Calu3 (cell line): ENCODE measurements around the gene TMEM63B. TPM values are rescaled to one million over a fixed set of nuclear protein-coding genes. Genes with fewer than 3 reads are reported as not detected.

Experiments used
- BruUV-seq: library from RNA; stranded (reverse); fragments of 400-500 nt; replicated peaks from 2 replicates; lab custom pipeline; 2021; lab: Mats Ljungman, UMichigan
- CTCF ChIA-PET: fragments of 300-600 bp; sonication (Branson Sonifier 250); formaldehyde crosslinking; loops from one replicate; lab custom pipeline; 2022; ENCODE audit warnings: antibody characterized with exemption; lab: Charles Lee
- DNase-seq: peaks from one replicate; pipeline ENCODE4 v3.0.0; 2022
- H3K27ac Mint-ChIP-seq: one replicate; pipeline ENCODE4 v1.8.0; 2022; ENCODE audit warnings: mixed read lengths; ENCODE audit not compliant: unreplicated experiment
- H3K27me3 Mint-ChIP-seq: one replicate; pipeline ENCODE4 v1.8.0; 2022; ENCODE audit warnings: mixed read lengths; ENCODE audit not compliant: unreplicated experiment
- H3K36me3 Mint-ChIP-seq: one replicate; pipeline ENCODE4 v1.8.0; 2022; ENCODE audit warnings: mild to moderate bottlenecking, moderate library complexity, mixed read lengths; ENCODE audit not compliant: insufficient read depth, unreplicated experiment
- H3K4me1 Mint-ChIP-seq: one replicate; pipeline ENCODE4 v1.8.0; 2022; ENCODE audit warnings: mild to moderate bottlenecking, low read depth, mixed read lengths; ENCODE audit not compliant: unreplicated experiment
- H3K4me3 Mint-ChIP-seq: one replicate; pipeline ENCODE4 v1.8.0; 2022; ENCODE audit warnings: mild to moderate bottlenecking, low read depth, moderate library complexity, mixed read lengths; ENCODE audit not compliant: unreplicated experiment
- H3K9me3 Mint-ChIP-seq: one replicate; pipeline ENCODE4 v1.8.0; 2022; ENCODE audit warnings: low read depth, mixed read lengths; ENCODE audit not compliant: unreplicated experiment
- CTCF ChIP-seq: fragments of 200-600 bp; IDR thresholded peaks from one replicate; pipeline ENCODE4 v1.8.0; 2022; ENCODE audit warnings: antibody characterized with exemption; ENCODE audit not compliant: unreplicated experiment
- intact Hi-C: fragments of 100-400 bp; cut with micrococcal nuclease; formaldehyde crosslinking; loops from one replicate; pipeline ENCODE4 v1.10.0; 2022; ENCODE audit not compliant: unreplicated experiment
- total RNA-seq: library from RNA; stranded (reverse); gene quantifications from 2 replicates; pipeline ENCODE4 v1.2.3, GENCODE V29; 2022

TMEM63B gene
- total RNA-seq, 1 experiment from 2014 or later = 84.2 TPM

GRCh38 chr6:44152533-44152932, 25.2 kb downstream of the TMEM63B start:
- peaks cover 6% of the 10 kb centered on the region for H3K4me1 Mint-ChIP-seq
- DNase-seq = no peak
- peaks cover 28% of the 10 kb centered on the region for H3K36me3 Mint-ChIP-seq
- BruUV-seq = no TSS peak
- CTCF ChIA-PET = interaction anchor here (0.9 kb wide), 1 partner anchor 56 kb away, joined by 5 read pairs; no protein-coding TSS in a partner anchor
- no peaks in the 10 kb centered on the region for H3K27me3 Mint-ChIP-seq
- H3K4me3 Mint-ChIP-seq = no peak overlapping the region
- TF ChIP-seq CTCF = no peak
- no peak overlapping the region for H3K27ac Mint-ChIP-seq
- H3K9me3 Mint-ChIP-seq = no peaks in the 10 kb centered on the region
- intact Hi-C loops = no loop called here

GRCh38 chr6:44154067-44154466, 26.7 kb downstream of the TMEM63B start:
- no peaks in the 10 kb centered on the region for H3K9me3 Mint-ChIP-seq
- no TSS peak for BruUV-seq
- CTCF ChIA-PET = interaction anchor here (0.5 kb wide), 1 partner anchor 113 kb away, joined by 4 read pairs; no protein-coding TSS in a partner anchor
- no peak for TF ChIP-seq CTCF
- H3K27me3 Mint-ChIP-seq = no peaks in the 10 kb centered on the region
- no peak for DNase-seq
- no peak overlapping the region for H3K4me3 Mint-ChIP-seq
- no peak overlapping the region for H3K27ac Mint-ChIP-seq
- H3K4me1 Mint-ChIP-seq = peaks cover 6% of the 10 kb centered on the region
- intact Hi-C loops = no loop called here
- peaks cover 23% of the 10 kb centered on the region for H3K36me3 Mint-ChIP-seq

- no peak for DNase-seq
- H3K4me1 Mint-ChIP-seq = peaks cover 2% of the 10 kb centered on the region
- CTCF ChIA-PET = interaction anchor here (0.7 to 1.2 kb wide), 2 partner anchors 60 to 1682 kb away, joined by 3 to 6 read pairs; no protein-coding TSS in a partner anchor
- peaks cover 20% of the 10 kb centered on the region for H3K36me3 Mint-ChIP-seq
- H3K27me3 Mint-ChIP-seq = no peaks in the 10 kb centered on the region
- intact Hi-C loops = no loop called here
- no peak overlapping the region for H3K4me3 Mint-ChIP-seq
- no TSS peak for BruUV-seq
- no peak overlapping the region for H3K27ac Mint-ChIP-seq
- TF ChIP-seq CTCF = no peak
- no peaks in the 10 kb centered on the region for H3K9me3 Mint-ChIP-seq
These were observed 29.3 kb downstream of the TMEM63B start for GRCh38 chr6:44156494-44157151.

- TF ChIP-seq CTCF = no peak
- Mint-ChIP-seq H3K27ac (no peak overlapping the region), H3K9me3 (no peaks in the 10 kb centered on the region), H3K4me3 (no peak overlapping the region), H3K4me1 (no peaks in the 10 kb centered on the region), H3K36me3 (peaks cover 20% of the 10 kb centered on the region), H3K27me3 (peaks cover 5% of the 10 kb centered on the region)
- DNase-seq = no peak
- intact Hi-C loops = no loop called here
- CTCF ChIA-PET = interaction anchor here (0.7 to 1.2 kb wide), 2 partner anchors 61 to 1681 kb away, joined by 3 to 6 read pairs; no protein-coding TSS in a partner anchor
- BruUV-seq = no TSS peak
These were observed 29.8 kb downstream of the TMEM63B start for GRCh38 chr6:44157152-44157521.
